AML-193 (cell line): ENCODE results near the gene MEIKIN.

Experiments
- DNase-seq, 2 experiments: peaks; one replicate each; lab custom pipeline; 2025; lab: John Stamatoyannopoulos, UW

Gene MEIKIN

GRCh38 chr5:131974016-131974415 is 28.6 kb upstream of the MEIKIN start:
- DNase-seq = no peak

DNA sequence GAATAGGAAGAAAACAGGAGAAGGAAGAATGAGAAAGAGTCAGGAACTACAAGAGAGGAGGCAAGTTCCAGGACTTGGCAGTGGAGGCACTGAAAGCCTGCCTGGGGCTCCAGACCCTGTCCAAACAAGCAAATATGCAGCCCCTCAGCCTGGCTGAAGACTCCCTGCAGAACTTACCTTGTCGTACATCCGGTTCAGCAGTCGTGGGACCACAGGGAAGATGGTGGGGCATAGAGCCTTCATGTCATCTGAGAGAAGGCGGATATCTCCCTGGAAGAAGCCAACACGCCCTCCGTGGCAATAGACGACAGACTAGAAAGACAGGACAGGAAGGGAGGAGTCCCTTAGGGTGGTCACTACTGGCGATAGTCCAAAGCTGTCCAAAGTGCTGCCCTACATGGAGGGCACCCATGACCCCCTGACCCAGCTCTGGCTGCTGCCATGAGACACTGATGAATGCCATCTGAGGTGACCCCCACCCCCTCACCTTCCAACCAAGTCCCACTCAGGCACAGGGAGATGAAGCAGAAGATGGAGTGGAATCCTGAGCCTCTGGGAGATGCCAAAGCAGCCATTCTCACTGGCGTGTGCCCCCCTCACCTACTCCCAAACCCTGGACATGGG is 27.7 kb upstream of the MEIKIN start:
- DNase-seq = no peak

- no peak for DNase-seq
Measured at GRCh38 chr5:131968396-131968954, 23.0 kb upstream of the MEIKIN start.

DNA sequence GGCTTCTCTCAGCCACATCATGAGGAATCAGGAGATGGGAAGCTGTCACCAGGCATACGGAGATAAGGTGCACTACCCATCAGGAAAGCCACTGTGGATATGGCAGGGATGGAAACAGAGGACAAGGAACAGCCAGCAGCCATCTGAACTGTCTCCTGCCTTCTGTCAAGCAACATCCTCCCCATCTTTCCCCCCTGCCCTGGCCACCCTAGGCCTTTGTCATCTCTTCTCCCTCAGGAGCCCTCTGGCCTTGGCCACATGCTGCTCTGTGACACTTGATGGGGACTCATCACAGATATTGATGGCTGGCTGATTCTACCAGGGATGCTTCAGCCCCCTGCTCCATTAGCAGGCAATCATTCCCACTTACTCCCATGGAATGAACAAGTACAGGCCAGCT is 21.1 kb upstream of the MEIKIN start:
- DNase-seq = no peak

DNA sequence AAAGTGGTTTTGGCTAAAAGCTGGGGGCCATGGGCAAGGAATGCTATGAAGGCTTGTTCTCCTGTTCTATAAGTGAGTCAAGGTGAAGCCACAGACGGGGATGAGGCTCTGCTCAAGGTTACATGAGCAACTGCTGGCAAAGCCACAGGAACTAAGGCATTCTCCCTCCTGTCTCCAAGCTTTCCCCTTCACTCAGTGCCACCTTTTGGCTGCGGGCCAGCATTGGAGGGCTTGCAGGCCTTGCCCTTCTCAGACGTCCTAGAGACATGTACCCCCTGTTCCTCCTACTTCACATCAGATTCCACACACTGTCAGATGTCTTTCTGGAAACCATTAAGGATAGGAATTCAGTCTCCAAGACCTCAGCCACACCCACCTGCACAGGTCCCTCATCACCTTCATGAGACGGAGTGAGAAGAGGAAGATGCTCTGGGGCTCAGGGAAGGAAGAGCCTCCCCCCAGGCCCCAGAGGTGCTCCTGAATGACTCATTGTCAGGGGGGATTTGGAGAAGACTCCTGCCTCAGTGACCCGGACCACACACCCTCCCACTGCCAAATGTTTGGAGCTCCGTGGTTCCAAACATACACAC is 20.5 kb upstream of the MEIKIN start:
- DNase-seq = no peak

DNA sequence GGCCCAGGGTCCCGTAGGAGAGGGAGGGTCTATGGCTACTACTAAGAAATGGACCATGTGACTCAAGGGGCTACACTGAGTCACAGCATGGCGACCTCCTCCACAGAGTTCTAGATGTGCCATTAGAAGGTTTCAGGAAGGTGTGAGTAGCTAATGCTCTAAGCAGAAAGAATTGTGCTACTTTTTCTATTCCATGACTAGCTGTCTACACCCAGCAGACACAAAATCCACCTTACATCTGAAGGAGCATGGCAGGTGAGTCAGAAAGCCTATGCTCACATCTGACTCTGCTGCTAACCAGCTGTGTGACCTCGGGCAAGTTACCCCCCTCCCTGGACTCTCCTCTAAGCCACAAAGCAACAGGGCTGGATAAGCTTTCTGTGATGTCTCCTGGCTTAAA is 14.4 kb upstream of the MEIKIN start:
- no peak for DNase-seq

DNA sequence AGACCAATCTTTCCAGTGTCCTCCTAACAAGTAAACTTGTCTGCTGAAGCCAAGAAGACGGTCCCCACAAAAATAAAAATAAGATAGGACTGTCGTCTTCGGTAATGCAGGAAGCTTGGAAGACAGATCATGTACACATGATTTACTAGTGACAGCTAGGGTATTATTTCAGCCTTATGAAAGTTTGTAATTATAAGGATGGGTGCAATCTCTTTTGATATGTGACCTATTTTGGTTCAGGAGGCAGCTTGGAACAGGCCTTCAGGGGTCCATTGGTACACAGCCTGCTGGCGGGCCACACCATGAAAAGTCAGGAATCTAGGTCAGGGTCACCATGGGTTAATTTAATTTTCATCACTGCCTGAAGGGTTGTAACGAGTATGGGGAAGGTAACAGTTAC is 13.7 kb upstream of the MEIKIN start:
- DNase-seq = no peak

- DNase-seq = no peak
Measured at GRCh38 chr5:131957721-131958441, 12.4 kb upstream of the MEIKIN start.

DNA sequence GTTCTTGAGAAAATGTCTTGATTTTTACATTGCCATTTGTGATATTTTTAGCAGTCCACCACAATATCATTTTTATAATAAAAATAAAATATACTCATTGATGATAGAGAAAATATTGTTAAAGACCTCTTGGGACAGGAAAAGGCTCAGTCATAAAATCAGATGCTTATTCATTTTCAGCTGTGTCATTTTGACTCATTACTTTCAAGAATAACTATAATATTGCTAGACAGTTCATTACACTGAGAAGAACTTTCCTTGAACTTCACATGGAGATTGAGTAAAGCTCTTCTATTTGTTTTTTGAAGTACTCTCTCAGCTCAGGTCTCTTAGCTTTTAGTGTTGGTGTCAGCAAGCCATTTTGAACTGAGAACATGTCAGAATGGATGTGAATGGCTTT is 8.5 kb upstream of the MEIKIN start:
- no peak for DNase-seq

DNA sequence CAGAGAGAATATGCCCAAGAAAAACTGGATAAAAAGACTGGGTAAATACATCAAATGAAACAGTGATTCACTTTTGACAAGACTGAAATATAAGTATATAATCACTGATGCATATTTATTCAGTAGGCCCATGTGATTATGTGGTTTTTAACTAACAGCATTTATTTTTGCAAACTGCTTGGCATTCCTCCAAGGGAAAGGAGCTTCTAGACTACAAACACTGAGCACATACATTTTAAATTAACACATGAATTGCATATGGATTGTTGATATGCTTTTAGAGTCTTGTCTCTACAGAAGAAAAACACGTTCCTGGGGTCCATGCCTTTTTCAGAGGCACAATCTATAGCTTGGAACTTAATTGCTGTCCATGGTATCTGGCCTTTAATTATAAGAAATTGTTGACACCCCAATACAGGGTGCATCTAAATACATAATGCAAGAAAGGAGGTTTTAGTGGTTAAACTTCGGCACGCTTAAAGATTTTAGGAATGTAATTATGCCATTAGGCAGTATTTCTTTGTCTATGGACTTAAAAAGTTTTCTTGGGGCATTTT is 6.9 kb upstream of the MEIKIN start:
- DNase-seq = no peak

GRCh38 chr5:131950706-131951105 is 5.2 kb upstream of the MEIKIN start:
- no peak for DNase-seq

DNA sequence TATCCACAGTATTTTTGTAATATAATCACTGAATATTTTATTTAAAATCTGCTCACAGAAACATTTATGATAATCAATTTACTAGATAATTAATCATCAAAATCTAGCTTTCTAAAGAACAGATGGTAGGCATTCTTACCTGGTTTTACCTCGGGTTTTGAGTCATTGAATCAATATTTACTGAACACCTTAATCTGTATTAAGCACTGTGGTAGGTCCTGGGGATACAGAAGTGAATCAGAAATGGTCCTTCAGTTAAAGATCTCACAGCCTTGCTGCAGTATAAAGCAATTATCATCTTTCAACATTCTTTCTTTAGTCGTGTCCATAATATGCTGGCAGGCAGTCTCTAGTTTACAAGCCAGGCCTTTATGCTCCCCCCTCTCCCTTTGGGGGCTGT is 2.0 kb upstream of the MEIKIN start:
- no peak for DNase-seq

- DNase-seq = peak in 1 of 2 experiments; percentile 2
Measured at GRCh38 chr5:131944702-131945550, 537 bp downstream of the MEIKIN start.

GRCh38 chr5:131943916-131944315 is 1.5 kb downstream of the MEIKIN start:
- peak; percentile 5 to 14 for DNase-seq

DNA sequence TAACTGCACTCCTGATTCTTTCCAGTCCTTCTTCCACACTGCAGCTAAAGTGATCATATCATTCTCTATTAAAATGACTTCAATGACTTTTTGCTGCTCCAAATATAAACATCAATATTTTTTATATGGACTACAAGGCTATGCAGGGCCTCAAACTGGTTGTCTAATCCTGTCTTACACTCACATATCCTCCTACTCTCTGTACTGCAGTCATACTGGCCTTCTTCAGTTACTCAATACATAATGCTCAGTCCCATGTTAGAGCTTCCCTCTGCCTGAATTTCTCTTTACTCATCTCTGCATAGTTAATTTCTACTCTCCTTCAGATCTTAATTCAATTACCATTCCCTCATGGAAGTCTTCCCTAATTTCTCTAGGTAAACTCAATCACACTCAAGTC is 3.4 kb downstream of the MEIKIN start:
- no peak for DNase-seq

DNA sequence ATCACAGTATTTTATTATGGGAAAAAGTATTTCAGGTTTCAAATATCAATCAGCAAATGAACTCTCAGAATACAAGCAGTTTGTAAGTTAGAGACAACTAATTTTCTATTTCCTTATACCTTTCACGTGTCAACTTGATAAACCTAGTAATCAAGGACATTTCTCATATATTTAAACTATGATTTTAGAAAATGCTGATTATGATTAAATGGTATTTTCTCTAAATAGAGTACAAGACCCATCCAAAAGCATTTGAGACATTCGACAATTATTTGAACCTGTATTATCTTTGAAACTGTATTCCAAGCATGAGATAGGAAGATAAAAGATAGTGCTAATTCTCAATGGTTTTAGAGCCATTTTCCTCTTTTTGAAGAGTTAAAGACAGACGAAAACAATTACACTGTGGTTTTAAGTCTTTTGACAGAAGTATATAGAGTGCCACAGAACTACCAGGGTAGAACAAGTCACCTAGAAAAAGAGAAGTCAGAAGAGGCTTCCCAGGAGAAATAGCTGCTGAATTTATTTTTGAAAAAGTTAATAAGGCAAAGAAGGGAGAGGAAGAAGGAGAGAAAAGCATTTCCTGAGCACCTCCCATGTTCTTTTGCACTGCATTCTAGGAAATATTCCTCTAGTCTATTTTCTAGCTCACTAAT is 5.6 kb downstream of the MEIKIN start:
- no peak for DNase-seq

DNA sequence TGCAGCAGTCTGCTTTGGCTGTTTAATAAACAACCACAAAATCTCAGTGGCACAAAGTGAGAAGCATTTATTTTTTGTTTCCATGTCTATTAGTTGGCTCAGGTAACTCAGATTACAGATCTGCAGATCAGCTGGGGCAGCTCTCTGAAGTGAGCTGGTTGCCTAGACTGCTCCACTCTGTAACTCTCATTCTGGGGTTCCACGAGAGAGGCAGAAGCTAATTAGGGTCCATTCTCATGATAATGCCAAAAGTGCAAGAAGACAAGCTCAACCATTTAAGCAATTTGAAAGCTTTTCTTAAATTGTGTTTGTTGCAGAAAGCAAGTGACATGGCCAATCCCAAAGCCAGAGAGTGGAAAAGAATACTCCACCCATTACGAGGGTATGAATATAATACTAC is 13.2 kb downstream of the MEIKIN start:
- no peak for DNase-seq

- DNase-seq = no peak
Measured at GRCh38 chr5:131928957-131929356, 16.5 kb downstream of the MEIKIN start.

DNA sequence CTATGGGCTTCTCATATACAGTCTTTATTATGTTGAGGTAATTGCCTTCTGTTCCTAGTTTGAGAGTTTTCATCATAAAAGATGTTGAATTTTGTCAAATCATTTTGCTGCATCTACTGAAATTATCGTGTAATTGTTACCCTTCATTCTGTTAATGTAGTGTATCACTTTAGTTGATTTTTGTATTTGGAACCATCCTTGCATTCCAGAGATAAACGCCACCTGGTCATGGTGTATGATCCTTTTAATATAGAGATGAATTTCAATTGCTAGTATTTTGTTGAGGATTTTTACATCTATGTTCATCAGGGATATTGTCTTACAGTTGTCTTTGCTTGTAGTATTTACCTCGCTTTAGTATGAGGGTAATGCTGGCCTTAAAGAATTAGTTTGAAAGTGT is 19.3 kb downstream of the MEIKIN start:
- DNase-seq = no peak

DNA sequence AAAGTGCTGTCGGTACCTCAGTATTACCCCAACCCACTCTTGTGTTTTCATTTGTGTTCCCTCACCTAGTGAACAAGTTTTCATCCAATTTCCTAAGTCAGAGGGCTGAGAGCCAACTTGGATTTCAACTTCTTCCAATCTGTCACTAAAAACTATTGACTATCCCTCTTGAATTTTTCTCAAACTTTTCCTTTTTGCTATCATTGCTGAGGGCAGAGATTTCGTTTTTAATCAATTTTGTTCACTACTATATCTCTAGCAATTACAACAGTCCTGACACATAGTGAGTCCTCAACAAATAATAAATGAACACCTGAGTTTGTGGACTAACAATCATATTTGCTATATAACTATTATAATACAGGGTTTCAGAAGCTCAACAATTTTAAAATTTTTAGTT is 29.0 kb downstream of the MEIKIN start:
- DNase-seq = no peak

DNA sequence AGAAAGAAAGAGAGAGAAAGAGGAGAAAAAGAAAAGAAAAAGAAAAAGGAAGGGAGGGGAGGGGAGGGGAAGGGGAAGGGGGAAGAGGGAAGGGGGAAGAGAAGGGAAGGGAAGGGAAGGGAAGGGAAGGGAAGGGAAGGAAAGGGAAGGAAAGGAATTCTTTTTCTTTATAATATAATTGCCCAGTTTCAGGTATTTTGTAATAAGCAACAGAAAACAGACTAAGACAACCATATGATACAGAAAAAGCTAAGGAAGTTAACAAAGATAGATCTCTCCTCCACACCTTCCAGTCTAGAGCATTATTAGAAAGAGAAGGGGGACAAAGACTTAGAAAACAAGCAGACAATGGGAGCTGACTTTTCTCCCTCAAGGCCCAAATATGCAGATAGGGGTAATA is 31.0 kb downstream of the MEIKIN start:
- no peak for DNase-seq

DNA sequence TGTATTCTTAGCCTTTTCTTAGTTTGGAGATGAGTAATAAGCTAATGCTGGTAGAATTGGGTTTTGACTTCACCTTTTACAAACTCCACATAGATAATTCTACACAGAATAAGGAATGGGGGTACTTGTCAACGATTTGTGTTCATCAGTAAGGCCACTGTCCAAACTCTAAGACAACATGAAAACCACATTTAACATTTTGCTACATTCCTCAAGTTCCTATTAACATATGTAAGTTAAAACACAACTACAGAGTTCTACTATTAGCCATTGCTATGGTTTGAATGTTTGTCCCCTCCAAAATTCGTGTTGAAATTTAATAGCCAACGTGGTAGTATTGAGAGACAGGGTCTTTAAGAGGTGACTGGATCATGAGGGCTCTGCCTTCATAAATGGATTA is 31.9 kb downstream of the MEIKIN start:
- DNase-seq = no peak
